OCI-LY1 (cell line): Measurements from ENCODE around the gene HSD3B2.

ENCODE experiments used
- H2AFZ ChIP-seq: fragments of 200-600 bp; sonication (generic), shearing (Covaris generic); 2 replicates; pipeline ENCODE4 v1.6.0; 2014; ENCODE audit warnings: antibody characterized with exemption, mild to moderate bottlenecking, low read length
- H3F3A ChIP-seq: fragments of 200-600 bp; sonication (generic), shearing (Covaris generic); 2 replicates; pipeline ENCODE4 v1.6.0; 2014; ENCODE audit warnings: mild to moderate bottlenecking, antibody characterized with exemption, low read length, moderate library complexity; ENCODE audit not compliant: insufficient read depth
- H3K27ac ChIP-seq: fragments of 200-600 bp; sonication (generic); 2 replicates; pipeline ENCODE4 v1.5.1; 2014; ENCODE audit warnings: low read length, mixed run types, mild to moderate bottlenecking, low read depth; ENCODE audit not compliant: poor library complexity, severe bottlenecking
- H3K27me3 ChIP-seq: fragments of 200-600 bp; sonication (generic); 2 replicates; pipeline ENCODE4 v1.6.0; 2014; ENCODE audit warnings: antibody characterized with exemption, mild to moderate bottlenecking, low read length, moderate library complexity; ENCODE audit not compliant: insufficient read depth
- H3K36me3 ChIP-seq: fragments of 200-600 bp; sonication (generic); 2 replicates; pipeline ENCODE4 v1.6.1; 2014; ENCODE audit warnings: mild to moderate bottlenecking, antibody characterized with exemption, low read length, moderate library complexity, mixed read lengths; ENCODE audit not compliant: insufficient read depth
- H3K4me1 ChIP-seq: fragments of 200-600 bp; sonication (generic); 2 replicates; pipeline ENCODE4 v1.5.1; 2014; ENCODE audit warnings: mild to moderate bottlenecking, low read length, moderate library complexity; ENCODE audit not compliant: insufficient read depth, severe bottlenecking
- H3K4me2 ChIP-seq: fragments of 200-600 bp; sonication (generic), shearing (Covaris generic); 2 replicates; pipeline ENCODE4 v1.6.1; 2014; ENCODE audit warnings: low read length
- H3K4me3 ChIP-seq: fragments of 200-600 bp; sonication (generic); 2 replicates; pipeline ENCODE4 v1.5.1; 2014; ENCODE audit warnings: low read length, low read depth, mild to moderate bottlenecking, mixed read lengths; ENCODE audit not compliant: poor library complexity, severe bottlenecking
- H3K79me2 ChIP-seq: fragments of 200-600 bp; shearing (Covaris generic); 2 replicates; pipeline ENCODE4 v1.6.1; 2016; ENCODE audit warnings: mixed run types, low read length, mixed read lengths; ENCODE audit not compliant: insufficient read depth
- H3K9ac ChIP-seq: fragments of 200-600 bp; sonication (generic), shearing (Covaris generic); 2 replicates; pipeline ENCODE4 v1.6.1; 2014; ENCODE audit warnings: mild to moderate bottlenecking, low read length, mixed read lengths
- H3K9me2 ChIP-seq: fragments of 200-600 bp; sonication (generic), shearing (Covaris generic); 2 replicates; pipeline ENCODE4 v1.6.1; 2014; ENCODE audit warnings: low read depth, mild to moderate bottlenecking, low read length, mixed read lengths
- H3K9me3 ChIP-seq: fragments of 200-600 bp; shearing (Covaris generic); 2 replicates; pipeline ENCODE4 v1.6.1; 2014; ENCODE audit warnings: low read length, mixed read lengths
- H4K20me1 ChIP-seq: fragments of 200-600 bp; sonication (generic), shearing (Covaris generic); 2 replicates; pipeline ENCODE4 v1.6.0; 2016; ENCODE audit warnings: mild to moderate bottlenecking, low read length; ENCODE audit not compliant: insufficient read depth
- EZH2 ChIP-seq: fragments of 200-600 bp; sonication (generic), shearing (Covaris generic); IDR thresholded peaks from 2 replicates; pipeline ENCODE4 v1.8.0; 2017; ENCODE audit warnings: borderline replicate concordance, mixed run types, mild to moderate bottlenecking, antibody characterized with exemption, low read length, moderate library complexity, mixed read lengths
- TF ChIP-seq, protein P1 (sequence below): fragments of 200-600 bp; sonication (generic), shearing (Covaris generic); IDR thresholded peaks from 2 replicates; pipeline ENCODE4 v1.5.1; 2017; ENCODE audit warnings: mild to moderate bottlenecking, antibody characterized with exemption, low read length, moderate library complexity, mixed read lengths

Gene HSD3B2

DNA sequence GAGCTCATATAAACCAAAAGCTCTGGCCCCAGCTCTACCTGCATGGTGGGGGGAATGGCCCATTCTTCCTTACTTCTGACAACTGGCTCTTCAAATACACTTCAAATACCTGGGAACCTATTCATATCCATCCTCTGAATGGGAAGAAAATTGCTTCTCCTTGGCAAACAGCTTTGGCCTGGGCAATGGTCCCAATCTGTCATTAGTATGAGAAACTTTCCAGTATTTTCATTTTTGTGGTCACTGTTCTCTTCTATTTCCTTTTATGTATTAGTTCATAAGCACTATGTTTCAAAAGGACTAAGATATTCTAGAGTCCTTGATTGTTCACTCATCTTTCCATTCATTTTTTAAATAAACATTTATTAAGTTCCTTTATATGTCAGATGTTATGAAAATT lies 5.2 kb upstream of the HSD3B2 start:
- no peak for TF ChIP-seq EZH2
- TF ChIP-seq, protein P1, sequence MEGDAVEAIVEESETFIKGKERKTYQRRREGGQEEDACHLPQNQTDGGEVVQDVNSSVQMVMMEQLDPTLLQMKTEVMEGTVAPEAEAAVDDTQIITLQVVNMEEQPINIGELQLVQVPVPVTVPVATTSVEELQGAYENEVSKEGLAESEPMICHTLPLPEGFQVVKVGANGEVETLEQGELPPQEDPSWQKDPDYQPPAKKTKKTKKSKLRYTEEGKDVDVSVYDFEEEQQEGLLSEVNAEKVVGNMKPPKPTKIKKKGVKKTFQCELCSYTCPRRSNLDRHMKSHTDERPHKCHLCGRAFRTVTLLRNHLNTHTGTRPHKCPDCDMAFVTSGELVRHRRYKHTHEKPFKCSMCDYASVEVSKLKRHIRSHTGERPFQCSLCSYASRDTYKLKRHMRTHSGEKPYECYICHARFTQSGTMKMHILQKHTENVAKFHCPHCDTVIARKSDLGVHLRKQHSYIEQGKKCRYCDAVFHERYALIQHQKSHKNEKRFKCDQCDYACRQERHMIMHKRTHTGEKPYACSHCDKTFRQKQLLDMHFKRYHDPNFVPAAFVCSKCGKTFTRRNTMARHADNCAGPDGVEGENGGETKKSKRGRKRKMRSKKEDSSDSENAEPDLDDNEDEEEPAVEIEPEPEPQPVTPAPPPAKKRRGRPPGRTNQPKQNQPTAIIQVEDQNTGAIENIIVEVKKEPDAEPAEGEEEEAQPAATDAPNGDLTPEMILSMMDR, result no peak
- Histone ChIP-seq H3F3A (no peaks in the 10 kb centered on the region), H3K9me3 (no peaks in the 10 kb centered on the region), H3K4me2 (no peak overlapping the region), H2AFZ (no peak overlapping the region), H3K27me3 (no peaks in the 10 kb centered on the region), H3K9ac (no peak overlapping the region), H3K79me2 (no peaks in the 10 kb centered on the region), H3K9me2 (no peaks in the 10 kb centered on the region), H3K4me3 (no peak overlapping the region), H3K4me1 (no peaks in the 10 kb centered on the region), H3K36me3 (no peaks in the 10 kb centered on the region), H3K27ac (no peak overlapping the region), H4K20me1 (no peaks in the 10 kb centered on the region)

DNA sequence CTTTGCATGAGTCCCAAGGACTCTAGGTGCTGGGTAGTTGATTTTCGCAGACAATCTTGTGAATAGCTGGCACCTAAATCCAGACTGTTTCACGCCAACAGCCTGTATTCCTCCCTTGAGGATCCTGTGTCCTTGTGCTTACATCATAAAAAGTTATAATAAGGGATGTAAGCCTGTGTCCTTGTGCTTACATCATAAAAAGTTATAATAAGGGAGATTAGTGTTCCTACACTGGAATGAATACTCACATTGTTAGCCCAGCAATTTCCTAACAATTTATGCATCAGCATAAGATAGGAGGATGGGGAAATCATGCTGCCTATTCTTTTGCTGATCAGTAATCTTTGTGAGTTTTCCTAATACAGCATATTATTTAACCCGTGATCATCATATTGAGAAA lies 4.0 kb upstream of the HSD3B2 start:
- Histone ChIP-seq H3K36me3 (no peaks in the 10 kb centered on the region), H4K20me1 (no peaks in the 10 kb centered on the region), H3K4me3 (no peak overlapping the region), H3K4me2 (no peak overlapping the region), H3K27ac (no peak overlapping the region), H3K27me3 (no peaks in the 10 kb centered on the region), H3F3A (no peaks in the 10 kb centered on the region), H3K79me2 (no peaks in the 10 kb centered on the region), H3K9me2 (no peaks in the 10 kb centered on the region), H3K9ac (no peak overlapping the region), H3K9me3 (no peaks in the 10 kb centered on the region), H2AFZ (no peak overlapping the region), H3K4me1 (no peaks in the 10 kb centered on the region)
- TF ChIP-seq, protein P1, result no peak
- TF ChIP-seq EZH2, result no peak

DNA sequence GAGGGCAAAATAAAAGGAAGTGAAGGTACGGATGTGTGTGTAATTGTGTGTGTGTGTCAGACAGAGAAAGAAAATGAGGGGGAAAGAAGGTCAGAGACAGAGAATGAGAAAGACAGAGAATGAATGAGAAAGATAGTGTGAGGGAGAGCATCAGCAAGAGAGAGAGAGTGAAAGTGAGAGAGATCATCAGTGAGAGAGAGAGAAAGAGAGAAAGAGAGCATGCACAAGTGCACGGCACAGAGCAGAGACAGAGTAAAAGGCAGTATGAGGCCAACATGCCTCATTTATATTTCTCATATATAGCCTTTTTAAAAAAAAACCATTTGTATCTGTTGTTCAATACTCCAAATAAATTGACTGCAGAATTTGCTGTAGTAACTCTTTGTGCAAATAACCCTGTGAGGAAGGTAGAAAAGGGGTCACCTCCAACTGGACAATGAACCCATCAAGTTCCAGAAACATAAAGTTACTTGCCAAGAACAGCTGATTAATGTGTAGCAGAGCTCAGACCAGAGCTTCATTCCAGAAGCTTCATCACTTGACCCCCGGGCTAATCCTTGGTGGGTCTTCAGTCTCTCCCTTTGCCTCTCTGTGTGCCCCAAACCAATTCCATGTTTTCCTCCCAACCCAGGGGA lies 1.2 kb downstream of the HSD3B2 start:
- Histone ChIP-seq H3F3A (no peaks in the 10 kb centered on the region), H3K27me3 (0 out of 2 replicates have a peak, but pooled peaks cover 3% of the 10 kb centered on the region), H3K27ac (no peak overlapping the region), H2AFZ (no peak overlapping the region), H3K9me3 (no peaks in the 10 kb centered on the region), H3K9ac (no peak overlapping the region), H3K9me2 (no peaks in the 10 kb centered on the region), H4K20me1 (no peaks in the 10 kb centered on the region), H3K36me3 (no peaks in the 10 kb centered on the region), H3K4me3 (no peak overlapping the region), H3K79me2 (no peaks in the 10 kb centered on the region), H3K4me1 (no peaks in the 10 kb centered on the region), H3K4me2 (no peak overlapping the region)
- no peak for TF ChIP-seq EZH2

DNA sequence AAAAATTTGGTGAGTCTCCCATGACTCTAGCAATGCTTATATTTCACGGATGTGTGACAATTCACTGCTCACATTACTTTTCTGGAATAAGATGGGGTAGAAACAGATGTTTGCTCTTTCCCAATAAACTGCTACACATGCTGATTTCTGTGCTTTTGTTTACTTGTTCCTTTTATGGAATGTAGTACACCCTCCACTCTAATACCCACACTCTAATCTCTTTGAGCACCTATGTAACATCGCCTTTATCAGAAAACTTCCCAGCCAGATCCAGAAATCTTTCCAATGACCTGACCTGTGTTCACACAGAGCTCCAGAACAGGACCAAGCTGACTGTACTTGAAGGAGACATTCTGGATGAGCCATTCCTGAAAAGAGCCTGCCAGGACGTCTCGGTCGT lies 4.2 kb downstream of the HSD3B2 start:
- Histone ChIP-seq H3K9ac (no peak overlapping the region), H3K9me3 (no peaks in the 10 kb centered on the region), H3K36me3 (no peaks in the 10 kb centered on the region), H3K79me2 (no peaks in the 10 kb centered on the region), H3K4me3 (no peak overlapping the region), H3F3A (no peaks in the 10 kb centered on the region), H3K4me1 (no peaks in the 10 kb centered on the region), H3K4me2 (no peak overlapping the region), H3K27me3 (0 out of 2 replicates have a peak, but pooled peaks cover 3% of the 10 kb centered on the region), H3K9me2 (no peaks in the 10 kb centered on the region), H3K27ac (no peak overlapping the region), H2AFZ (no peak overlapping the region), H4K20me1 (no peaks in the 10 kb centered on the region)
- TF ChIP-seq, protein P1, result no peak
